HCT116 (cell line): Measurements from ENCODE around the gene TIMM17A.

Experiments used
- CBX3 ChIP-seq: IDR thresholded peaks from 2 replicates; pipeline ENCODE4 v1.6.1; 2012; ENCODE audit warnings: low read depth
- CEBPB ChIP-seq: IDR thresholded peaks from 2 replicates; pipeline ENCODE4 v1.6.1; 2012; ENCODE audit warnings: low read depth
- EZH2 ChIP-seq: fragments of 200-600 bp; sonication (generic); IDR thresholded peaks from 2 replicates; pipeline ENCODE4 v1.6.1; 2017; ENCODE audit warnings: antibody characterized with exemption, mixed run types
- EZH2phosphoT487 ChIP-seq: fragments of 200-600 bp; IDR thresholded peaks from 2 replicates; pipeline ENCODE4 v1.6.1; 2018; ENCODE audit warnings: antibody characterized with exemption, borderline replicate concordance
- POLR2A ChIP-seq: IDR thresholded peaks from 2 replicates; pipeline ENCODE4 v1.7.0; 2011; ENCODE audit warnings: borderline replicate concordance; ENCODE audit not compliant: insufficient read depth, insufficient read length; ENCODE audit errors: extremely low read depth
- POLR2AphosphoS5 ChIP-seq: IDR thresholded peaks from 2 replicates; pipeline ENCODE4 v1.6.1; 2011; ENCODE audit warnings: mild to moderate bottlenecking, low read depth, low read length, moderate library complexity
- RAD21 ChIP-seq: IDR thresholded peaks from 2 replicates; pipeline ENCODE4 v1.6.1; 2012; ENCODE audit warnings: low read depth, mild to moderate bottlenecking
- SP1 ChIP-seq: IDR thresholded peaks from 2 replicates; pipeline ENCODE4 v1.6.1; 2012; ENCODE audit warnings: low read depth
- TCF7L2 ChIP-seq: IDR thresholded peaks from 2 replicates; pipeline ENCODE4 v1.7.0; 2011; ENCODE audit warnings: borderline replicate concordance, inconsistent platforms; ENCODE audit not compliant: insufficient read depth, insufficient read length; ENCODE audit errors: extremely low read depth
- TF ChIP-seq, protein P1 (sequence below), 3 experiments: fragments of 200-600 bp in 1 of 3; sonication (generic) in 1 of 3; IDR thresholded peaks in 2 of 3; conservative IDR thresholded peaks in 1 of 3; 2 replicates each; pipeline ENCODE4 v1.5.1; 2012 to 2017; ENCODE audit warnings: low read depth in 2 of 3, low read length in 2 of 3, antibody characterized with exemption in 1 of 3, borderline replicate concordance in 1 of 3, control low read depth in 1 of 3, mild to moderate bottlenecking in 1 of 3, mixed read lengths in 1 of 3, mixed run types in 1 of 3, moderate library complexity in 1 of 3; ENCODE audit not compliant: insufficient read depth in 1 of 3
- TF ChIP-seq, protein P2 (sequence below): IDR thresholded peaks from 2 replicates; pipeline ENCODE4 v1.6.1; 2011; ENCODE audit warnings: mild to moderate bottlenecking, low read length, moderate library complexity; ENCODE audit not compliant: insufficient replicate concordance; ENCODE audit errors: extremely low read depth
- TF ChIP-seq, protein P3 (sequence below): IDR thresholded peaks from 2 replicates; pipeline ENCODE4 v1.6.1; 2012
- TF ChIP-seq, protein P4 (sequence below): IDR thresholded peaks from 2 replicates; pipeline ENCODE4 v1.6.1; 2012; ENCODE audit warnings: low read depth

DNA sequence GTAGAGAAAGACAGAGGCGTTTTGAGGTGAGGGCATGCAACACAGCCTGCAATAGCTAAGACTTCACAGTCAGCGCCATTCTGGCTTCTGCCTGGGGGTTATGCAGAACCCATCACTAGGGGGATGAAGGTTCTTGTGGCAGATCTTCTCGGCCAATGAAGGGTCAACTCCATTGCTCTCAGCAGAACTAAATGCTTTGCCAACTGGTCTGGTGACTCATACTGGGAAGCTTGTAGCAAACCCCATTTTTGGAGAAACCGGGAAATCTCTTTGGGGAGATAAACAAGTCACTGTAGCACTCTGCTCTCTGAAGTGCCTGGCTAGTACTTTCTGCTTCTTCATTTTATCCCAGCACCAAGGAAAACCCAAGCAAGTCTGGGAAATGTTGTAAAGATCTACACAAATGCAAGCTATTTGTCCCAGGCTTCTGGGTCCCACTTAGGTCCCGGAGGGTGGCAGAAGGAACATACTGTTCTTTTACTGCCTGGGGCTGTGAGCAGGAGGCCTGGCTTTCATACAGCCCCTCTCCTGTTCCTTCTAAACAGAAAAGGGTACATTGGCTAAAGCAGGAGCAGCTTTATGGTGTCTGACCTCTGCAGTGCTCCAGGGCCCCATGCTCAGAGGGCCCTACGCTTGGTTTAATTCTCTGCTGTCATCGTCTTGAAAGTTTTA, 37.8 kb upstream of the TIMM17A start:
- TF ChIP-seq, protein P1, sequence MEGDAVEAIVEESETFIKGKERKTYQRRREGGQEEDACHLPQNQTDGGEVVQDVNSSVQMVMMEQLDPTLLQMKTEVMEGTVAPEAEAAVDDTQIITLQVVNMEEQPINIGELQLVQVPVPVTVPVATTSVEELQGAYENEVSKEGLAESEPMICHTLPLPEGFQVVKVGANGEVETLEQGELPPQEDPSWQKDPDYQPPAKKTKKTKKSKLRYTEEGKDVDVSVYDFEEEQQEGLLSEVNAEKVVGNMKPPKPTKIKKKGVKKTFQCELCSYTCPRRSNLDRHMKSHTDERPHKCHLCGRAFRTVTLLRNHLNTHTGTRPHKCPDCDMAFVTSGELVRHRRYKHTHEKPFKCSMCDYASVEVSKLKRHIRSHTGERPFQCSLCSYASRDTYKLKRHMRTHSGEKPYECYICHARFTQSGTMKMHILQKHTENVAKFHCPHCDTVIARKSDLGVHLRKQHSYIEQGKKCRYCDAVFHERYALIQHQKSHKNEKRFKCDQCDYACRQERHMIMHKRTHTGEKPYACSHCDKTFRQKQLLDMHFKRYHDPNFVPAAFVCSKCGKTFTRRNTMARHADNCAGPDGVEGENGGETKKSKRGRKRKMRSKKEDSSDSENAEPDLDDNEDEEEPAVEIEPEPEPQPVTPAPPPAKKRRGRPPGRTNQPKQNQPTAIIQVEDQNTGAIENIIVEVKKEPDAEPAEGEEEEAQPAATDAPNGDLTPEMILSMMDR (IDR thresholded peaks at IDR 0.05 in 2 of 3, conservative IDR thresholded peaks at IDR 0.05 in 1 of 3; ENCODE audit: borderline replicate concordance in 1 of 3, insufficient read depth in 1 of 3, low read depth in 2 of 3, low read length in 2 of 3), result no peak
- no peak for TF ChIP-seq CEBPB
- TF ChIP-seq POLR2AphosphoS5, result no peak
- TF ChIP-seq POLR2A, result no peak
- TF ChIP-seq, protein P2, sequence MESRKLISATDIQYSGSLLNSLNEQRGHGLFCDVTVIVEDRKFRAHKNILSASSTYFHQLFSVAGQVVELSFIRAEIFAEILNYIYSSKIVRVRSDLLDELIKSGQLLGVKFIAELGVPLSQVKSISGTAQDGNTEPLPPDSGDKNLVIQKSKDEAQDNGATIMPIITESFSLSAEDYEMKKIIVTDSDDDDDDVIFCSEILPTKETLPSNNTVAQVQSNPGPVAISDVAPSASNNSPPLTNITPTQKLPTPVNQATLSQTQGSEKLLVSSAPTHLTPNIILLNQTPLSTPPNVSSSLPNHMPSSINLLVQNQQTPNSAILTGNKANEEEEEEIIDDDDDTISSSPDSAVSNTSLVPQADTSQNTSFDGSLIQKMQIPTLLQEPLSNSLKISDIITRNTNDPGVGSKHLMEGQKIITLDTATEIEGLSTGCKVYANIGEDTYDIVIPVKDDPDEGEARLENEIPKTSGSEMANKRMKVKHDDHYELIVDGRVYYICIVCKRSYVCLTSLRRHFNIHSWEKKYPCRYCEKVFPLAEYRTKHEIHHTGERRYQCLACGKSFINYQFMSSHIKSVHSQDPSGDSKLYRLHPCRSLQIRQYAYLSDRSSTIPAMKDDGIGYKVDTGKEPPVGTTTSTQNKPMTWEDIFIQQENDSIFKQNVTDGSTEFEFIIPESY, result no peak
- TF ChIP-seq EZH2phosphoT487, result no peak
- TF ChIP-seq, protein P3, sequence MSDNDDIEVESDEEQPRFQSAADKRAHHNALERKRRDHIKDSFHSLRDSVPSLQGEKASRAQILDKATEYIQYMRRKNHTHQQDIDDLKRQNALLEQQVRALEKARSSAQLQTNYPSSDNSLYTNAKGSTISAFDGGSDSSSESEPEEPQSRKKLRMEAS, result no peak
- no peak for TF ChIP-seq RAD21
- no peak for TF ChIP-seq SP1
- no peak for TF ChIP-seq TCF7L2
- no peak for TF ChIP-seq EZH2
- TF ChIP-seq, protein P4, sequence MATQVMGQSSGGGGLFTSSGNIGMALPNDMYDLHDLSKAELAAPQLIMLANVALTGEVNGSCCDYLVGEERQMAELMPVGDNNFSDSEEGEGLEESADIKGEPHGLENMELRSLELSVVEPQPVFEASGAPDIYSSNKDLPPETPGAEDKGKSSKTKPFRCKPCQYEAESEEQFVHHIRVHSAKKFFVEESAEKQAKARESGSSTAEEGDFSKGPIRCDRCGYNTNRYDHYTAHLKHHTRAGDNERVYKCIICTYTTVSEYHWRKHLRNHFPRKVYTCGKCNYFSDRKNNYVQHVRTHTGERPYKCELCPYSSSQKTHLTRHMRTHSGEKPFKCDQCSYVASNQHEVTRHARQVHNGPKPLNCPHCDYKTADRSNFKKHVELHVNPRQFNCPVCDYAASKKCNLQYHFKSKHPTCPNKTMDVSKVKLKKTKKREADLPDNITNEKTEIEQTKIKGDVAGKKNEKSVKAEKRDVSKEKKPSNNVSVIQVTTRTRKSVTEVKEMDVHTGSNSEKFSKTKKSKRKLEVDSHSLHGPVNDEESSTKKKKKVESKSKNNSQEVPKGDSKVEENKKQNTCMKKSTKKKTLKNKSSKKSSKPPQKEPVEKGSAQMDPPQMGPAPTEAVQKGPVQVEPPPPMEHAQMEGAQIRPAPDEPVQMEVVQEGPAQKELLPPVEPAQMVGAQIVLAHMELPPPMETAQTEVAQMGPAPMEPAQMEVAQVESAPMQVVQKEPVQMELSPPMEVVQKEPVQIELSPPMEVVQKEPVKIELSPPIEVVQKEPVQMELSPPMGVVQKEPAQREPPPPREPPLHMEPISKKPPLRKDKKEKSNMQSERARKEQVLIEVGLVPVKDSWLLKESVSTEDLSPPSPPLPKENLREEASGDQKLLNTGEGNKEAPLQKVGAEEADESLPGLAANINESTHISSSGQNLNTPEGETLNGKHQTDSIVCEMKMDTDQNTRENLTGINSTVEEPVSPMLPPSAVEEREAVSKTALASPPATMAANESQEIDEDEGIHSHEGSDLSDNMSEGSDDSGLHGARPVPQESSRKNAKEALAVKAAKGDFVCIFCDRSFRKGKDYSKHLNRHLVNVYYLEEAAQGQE, result no peak
- no peak for TF ChIP-seq CBX3
